GM18505 (cell line): Measurements from ENCODE around the gene MYLK.

ENCODE experiments used
- ATAC-seq: cut with Tn5 transposase; IDR thresholded peaks from one replicate; pipeline ENCODE4 v1.9.1; 2021; ENCODE audit not compliant: unreplicated experiment
- POLR2A ChIP-seq: IDR thresholded peaks from 4 replicates; pipeline ENCODE4 v1.6.1; 2011; ENCODE audit warnings: borderline replicate concordance; ENCODE audit not compliant: insufficient read depth, insufficient read length; ENCODE audit errors: extremely low read depth

The MYLK gene

GRCh38 chr3:123668906-123669305, 215.2 kb downstream of the MYLK start:
- TF ChIP-seq POLR2A, result no peak
- ATAC-seq, result no peak

DNA sequence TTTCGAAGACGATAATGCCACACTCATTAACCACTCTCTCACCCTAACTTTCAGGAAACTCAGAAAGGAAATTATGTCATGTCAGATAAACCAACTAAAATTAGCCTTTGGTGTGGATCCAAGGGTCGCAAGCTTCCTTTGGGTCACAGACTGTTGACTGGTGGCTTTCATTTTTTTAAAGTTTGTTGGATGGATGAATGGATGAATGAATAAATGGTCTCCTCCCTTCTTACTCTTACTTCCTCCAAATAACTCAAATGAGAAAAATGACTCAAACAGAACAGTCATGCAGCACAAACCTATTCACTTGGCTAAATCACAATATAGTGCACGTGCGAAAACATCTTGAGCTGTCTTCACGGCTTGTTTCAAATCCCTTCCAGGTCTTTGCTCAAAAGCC, 216.3 kb downstream of the MYLK start:
- no peak for TF ChIP-seq POLR2A
- ATAC-seq, result no peak

DNA sequence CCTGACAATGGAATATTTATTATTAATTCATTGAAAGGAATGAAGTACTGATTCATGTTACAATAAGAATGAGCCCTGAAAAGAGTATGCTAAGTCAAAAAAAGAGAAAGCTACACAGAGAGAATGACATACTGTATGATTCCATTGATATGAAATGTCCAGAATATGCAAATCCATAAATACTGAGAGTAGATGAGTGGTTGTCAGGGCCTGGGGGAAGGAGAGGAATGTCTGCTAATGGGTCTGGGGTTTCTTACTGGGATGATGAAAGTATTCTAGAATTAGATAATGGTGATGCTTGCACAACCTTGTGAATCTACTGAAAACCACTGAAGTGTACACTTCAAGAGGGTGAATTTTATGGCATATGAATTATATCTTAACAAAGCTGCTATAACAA, 219.4 kb downstream of the MYLK start:
- no peak for ATAC-seq
- no peak for TF ChIP-seq POLR2A

DNA sequence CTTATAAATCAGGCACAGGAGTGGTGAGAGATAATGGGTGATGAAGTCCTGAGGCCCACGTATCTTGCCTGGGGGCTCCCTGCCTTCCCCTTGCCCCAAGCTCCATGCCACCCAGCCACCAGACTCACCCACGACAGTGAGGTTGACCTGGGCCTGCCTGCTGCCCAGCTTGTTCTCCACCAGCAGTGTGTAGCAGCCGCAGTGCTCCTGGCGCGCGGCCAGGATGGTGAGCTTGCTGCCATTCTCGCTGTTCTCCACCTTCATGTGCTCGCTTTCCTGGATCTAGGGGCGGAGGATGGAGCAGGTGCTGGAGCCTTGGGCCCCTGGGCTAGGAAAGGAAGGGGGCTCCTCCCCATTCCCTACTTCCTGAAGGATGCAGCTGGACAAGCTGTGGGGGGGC, 220.2 kb downstream of the MYLK start:
- ATAC-seq, result no peak
- TF ChIP-seq POLR2A, result no peak

GRCh38 chr3:123661973-123662372, 222.2 kb downstream of the MYLK start:
- no peak for TF ChIP-seq POLR2A
- ATAC-seq, result no peak

GRCh38 chr3:123660900-123661299, 223.2 kb downstream of the MYLK start:
- no peak for ATAC-seq
- TF ChIP-seq POLR2A, result no peak

DNA sequence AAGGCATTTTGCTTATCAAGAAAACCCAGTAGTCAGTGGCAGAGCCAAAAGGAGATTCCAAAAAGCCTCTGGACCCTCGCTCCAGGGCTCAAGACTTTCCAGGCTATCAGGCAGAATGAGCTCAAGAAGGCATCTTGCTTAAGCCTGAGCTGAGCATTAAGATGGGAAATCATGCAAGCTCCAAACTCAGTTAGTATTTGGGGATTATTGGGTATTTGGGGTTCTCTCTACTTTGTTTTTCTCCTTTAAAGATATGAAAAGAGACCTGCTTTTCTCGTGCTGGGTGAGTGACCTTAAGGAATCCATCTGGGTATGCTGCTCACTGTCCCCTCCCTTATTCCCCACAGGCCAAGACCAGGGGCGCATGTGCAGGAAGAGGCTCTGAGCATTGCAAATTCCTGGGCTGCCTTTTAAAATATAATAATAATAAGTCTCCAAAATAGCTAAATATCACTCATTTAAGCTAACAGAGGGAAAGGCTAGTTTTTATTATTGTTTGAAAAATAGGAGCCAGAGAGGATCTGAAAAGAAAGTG, 223.9 kb downstream of the MYLK start:
- no peak for ATAC-seq

GRCh38 chr3:123658852-123659206, 225.3 kb downstream of the MYLK start:
- ATAC-seq, result no peak

More for the DNA sequence above, 223.9 kb downstream of the MYLK start:
- no peak for TF ChIP-seq POLR2A

GRCh38 chr3:123658118-123658851, 225.8 kb downstream of the MYLK start:
- ATAC-seq, result no peak
- TF ChIP-seq POLR2A, result no peak

More at GRCh38 chr3:123658852-123659206, 225.3 kb downstream of the MYLK start:
- TF ChIP-seq POLR2A, result no peak

DNA sequence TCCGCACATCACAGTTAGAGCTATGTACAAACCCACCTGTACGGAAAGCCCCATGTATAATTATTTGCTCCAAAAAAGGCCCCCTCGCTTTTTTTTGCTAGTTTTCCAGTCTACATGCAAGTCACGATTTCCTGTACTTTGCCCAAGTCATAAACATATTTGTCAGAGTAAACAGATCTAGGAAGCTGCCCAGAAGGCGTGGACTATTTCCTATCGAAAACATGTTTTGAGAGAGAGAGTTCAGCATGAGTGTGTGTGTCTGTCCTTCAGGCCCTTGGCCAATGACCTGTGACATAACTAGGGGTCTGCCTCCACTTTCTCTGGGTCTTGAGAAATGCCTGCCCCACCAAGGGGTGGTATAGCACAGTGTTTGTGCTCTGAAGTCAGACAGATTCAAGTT, 226.6 kb downstream of the MYLK start:
- no peak for TF ChIP-seq POLR2A
- ATAC-seq, result no peak

GRCh38 chr3:123657111-123657510, 227.0 kb downstream of the MYLK start:
- no peak for TF ChIP-seq POLR2A
- ATAC-seq, result no peak

DNA sequence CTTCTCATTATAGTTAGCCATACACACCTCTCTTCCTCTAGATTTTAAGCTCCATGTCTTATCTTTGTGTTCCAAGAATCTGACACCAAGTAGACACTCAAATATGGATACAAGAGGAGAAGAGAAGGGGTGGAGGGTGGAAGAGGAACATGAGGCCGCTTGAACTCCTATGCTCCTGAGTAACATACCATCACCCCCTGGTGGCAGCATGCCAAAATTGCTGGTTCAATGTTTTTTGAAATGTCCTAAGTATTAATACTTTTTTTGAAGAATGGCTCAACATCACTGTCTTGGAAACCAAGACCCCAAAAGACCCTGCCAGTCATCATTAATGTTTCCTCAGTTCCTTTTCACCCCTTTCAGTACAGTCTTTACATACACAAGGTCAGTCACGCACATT, 227.4 kb downstream of the MYLK start:
- no peak for TF ChIP-seq POLR2A
- no peak for ATAC-seq

GRCh38 chr3:123656274-123656673, 227.9 kb downstream of the MYLK start:
- TF ChIP-seq POLR2A, result no peak
- ATAC-seq, result no peak

DNA sequence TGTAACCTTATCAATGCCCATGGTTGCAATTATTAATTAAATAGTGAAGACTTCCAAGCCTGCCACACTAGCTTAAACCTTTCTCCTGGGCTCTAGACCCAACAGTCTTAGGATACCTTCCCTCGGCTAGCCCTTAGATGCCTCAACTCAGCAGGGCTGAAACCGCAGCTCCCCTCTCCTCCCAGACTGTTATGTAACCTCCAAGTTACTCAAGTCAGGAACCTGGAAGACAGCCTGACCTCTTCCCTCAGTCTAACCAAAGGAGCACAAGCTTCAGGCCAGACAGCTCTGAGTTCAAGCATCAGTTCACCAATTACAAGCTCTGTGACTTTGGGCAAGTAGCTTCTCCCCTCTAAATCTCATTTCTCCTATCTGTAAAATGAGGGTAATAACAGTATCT, 228.7 kb downstream of the MYLK start:
- no peak for ATAC-seq
- no peak for TF ChIP-seq POLR2A
